B cell (primary cell): Measurements from ENCODE around the gene LRPPRC. TPM values are rescaled to one million over a fixed set of nuclear protein-coding genes. Genes with fewer than 3 reads are reported as not detected.

Source experiments
- ATAC-seq: fragments of 200-7000 bp; cut with Tn5 transposase; one replicate; pipeline ENCODE4 v1.10.0; 2021; ENCODE audit warnings: low read depth, mild to moderate bottlenecking, moderate number of reproducible peaks, moderate library complexity
- CTCF ChIA-PET: fragments of 350-600 bp; sonication (Branson Sonifier 250); formaldehyde crosslinking; loops from one replicate; lab custom pipeline; 2021; ENCODE audit warnings: antibody characterized with exemption, inconsistent platforms; lab: Charles Lee
- POLR2A ChIA-PET: fragments of 350-600 bp; sonication (Branson Sonifier 250); formaldehyde crosslinking; loops from one replicate; lab custom pipeline; 2021; ENCODE audit warnings: antibody characterized with exemption; lab: Charles Lee
- DNase-seq: peaks from one replicate; pipeline ENCODE4 v3.0.0; 2013
- H2AFZ ChIP-seq: 2 replicates; pipeline ENCODE4 v1.6.1; 2012; ENCODE audit warnings: mild to moderate bottlenecking, low read depth, low read length; ENCODE audit not compliant: insufficient read depth, poor library complexity, severe bottlenecking
- H3K27ac ChIP-seq, 2 donors: 1 replicate in 1 of 2; 2 replicates in 1 of 2; pipeline ENCODE4 v1.5.1; 2012 to 2013; ENCODE audit warnings: low read length in 2 of 2, mild to moderate bottlenecking in 2 of 2, moderate library complexity in 1 of 2
- H3K27me3 ChIP-seq, 4 experiments: fragments of 200-600 bp in 1 of 4; sonication (generic) in 1 of 4; replicated peaks in 1 of 4; 1 replicate in 2 of 4; 2 replicates in 2 of 4; pipeline versions ENCODE4 v1.6.1 to v1.7.0; 2013 to 2016; ENCODE audit warnings: low read length in 3 of 4, mild to moderate bottlenecking in 2 of 4, mixed read lengths in 1 of 4, moderate library complexity in 1 of 4; ENCODE audit not compliant: insufficient read depth in 4 of 4, control insufficient read depth in 3 of 4; ENCODE audit errors: control extremely low read depth in 1 of 4
- H3K36me3 ChIP-seq, 2 experiments: replicated peaks in 1 of 2; 1 replicate in 1 of 2; 2 replicates in 1 of 2; pipeline versions ENCODE4 v1.6.1 to v1.7.1; 2013; ENCODE audit warnings: low read length in 1 of 2; ENCODE audit not compliant: insufficient read depth in 2 of 2, control insufficient read depth in 1 of 2; ENCODE audit errors: control extremely low read depth in 1 of 2, extremely low read depth in 1 of 2
- H3K4me1 ChIP-seq, 2 donors: fragments of 200-600 bp in 1 of 2; sonication (generic) in 1 of 2; 1 replicate in 1 of 2; 2 replicates in 1 of 2; pipeline versions ENCODE4 v1.5.1 to v1.6.1; 2013 to 2017; ENCODE audit warnings: low read length in 2 of 2; ENCODE audit not compliant: control insufficient read depth in 2 of 2, insufficient read depth in 2 of 2
- H3K4me2 ChIP-seq: replicated peaks from 2 replicates; pipeline ENCODE3; 2012; ENCODE audit warnings: mild to moderate bottlenecking, low read depth, low read length; ENCODE audit not compliant: poor library complexity, severe bottlenecking
- H3K4me3 ChIP-seq, 5 experiments: fragments of 200-600 bp in 1 of 5; sonication (generic) in 1 of 5; 1 replicate in 3 of 5; 2 replicates in 2 of 5; pipeline versions ENCODE4 v1.5.1 to v1.7.0; 2011 to 2016; ENCODE audit warnings: low read length in 4 of 5, mild to moderate bottlenecking in 4 of 5, low read depth in 2 of 5, control low read depth in 1 of 5, moderate library complexity in 1 of 5; ENCODE audit not compliant: insufficient read depth in 1 of 5; ENCODE audit errors: control extremely low read depth in 1 of 5, extremely low read depth in 1 of 5
- H3K79me2 ChIP-seq: fragments of 200-600 bp; sonication (generic); one replicate; pipeline ENCODE4 v1.6.0; 2016; ENCODE audit warnings: low read length; ENCODE audit not compliant: control insufficient read depth, insufficient read depth
- H3K9ac ChIP-seq: fragments of 200-600 bp; sonication (generic); 2 replicates; pipeline ENCODE4 v1.6.1; 2017; ENCODE audit warnings: mild to moderate bottlenecking, low read length, moderate library complexity
- H3K9me3 ChIP-seq, 3 donors: one replicate each; pipeline versions ENCODE4 v1.6.1 to v1.7.1; 2013; ENCODE audit warnings: low read length in 2 of 3; ENCODE audit not compliant: control insufficient read depth in 2 of 3, insufficient read depth in 1 of 3; ENCODE audit errors: control extremely low read depth in 1 of 3
- H4K20me1 ChIP-seq: 2 replicates; pipeline ENCODE4 v1.6.0; 2012; ENCODE audit warnings: mild to moderate bottlenecking, low read length; ENCODE audit not compliant: insufficient read depth, control insufficient read depth, poor library complexity, severe bottlenecking
- H3K27ac Mint-ChIP-seq: one replicate; pipeline ENCODE4 v1.8.0; 2021; ENCODE audit warnings: mixed read lengths
- H3K27me3 Mint-ChIP-seq: one replicate; pipeline ENCODE4 v1.8.0; 2021; ENCODE audit warnings: mixed read lengths
- H3K4me1 Mint-ChIP-seq: one replicate; pipeline ENCODE4 v1.8.0; 2021; ENCODE audit warnings: mixed read lengths
- H3K4me3 Mint-ChIP-seq: one replicate; pipeline ENCODE4 v1.8.0; 2021; ENCODE audit warnings: mixed read lengths
- H3K9me3 Mint-ChIP-seq: one replicate; pipeline ENCODE4 v1.8.0; 2022; ENCODE audit warnings: mixed read lengths; ENCODE audit not compliant: insufficient read depth
- EZH2 ChIP-seq: IDR thresholded peaks from 2 replicates; pipeline ENCODE4 v1.6.1; 2012; ENCODE audit warnings: borderline replicate concordance, low read depth, mild to moderate bottlenecking, moderate library complexity, low read length; ENCODE audit not compliant: insufficient read depth, poor library complexity, severe bottlenecking
- WGBS: methylation state at CpG from one replicate; pipeline ENCODE4 v1.1.5; 2013; ENCODE audit warnings: missing lambda C conversion rate; ENCODE audit not compliant: insufficient coverage; 5-methylcytosine and 5-hydroxymethylcytosine counted together
- intact Hi-C: fragments of 100-400 bp; cut with micrococcal nuclease; formaldehyde crosslinking; loops from one replicate; pipeline ENCODE4 v1.10.0; 2022
- polyA plus RNA-seq: library from polyadenylated mRNA; depleted of rRNA; stranded (reverse); fragments of >200 nt; gene quantifications from 2 replicates; pipeline ENCODE4 v1.2.3, GENCODE V29; 2012
- total RNA-seq, 2 donors: library from RNA; stranded (reverse); fragments of 120-200 nt in 1 of 2; gene quantifications; 1 replicate in 1 of 2; 2 replicates in 1 of 2; pipeline versions ENCODE4 v1.2.3 to v1.2.4, GENCODE V29; 2013 to 2022
- TF ChIP-seq, protein P1 (sequence below): fragments of 200-600 bp; IDR thresholded peaks from one replicate; pipeline ENCODE4 v1.8.0; 2022; ENCODE audit warnings: antibody characterized with exemption, mild to moderate bottlenecking

The LRPPRC gene
- total and polyA plus RNA-seq, 2 donors (not counting 1 experiment from before 2014, with no cell fraction given), result 17.6 to 75.6 TPM

DNA sequence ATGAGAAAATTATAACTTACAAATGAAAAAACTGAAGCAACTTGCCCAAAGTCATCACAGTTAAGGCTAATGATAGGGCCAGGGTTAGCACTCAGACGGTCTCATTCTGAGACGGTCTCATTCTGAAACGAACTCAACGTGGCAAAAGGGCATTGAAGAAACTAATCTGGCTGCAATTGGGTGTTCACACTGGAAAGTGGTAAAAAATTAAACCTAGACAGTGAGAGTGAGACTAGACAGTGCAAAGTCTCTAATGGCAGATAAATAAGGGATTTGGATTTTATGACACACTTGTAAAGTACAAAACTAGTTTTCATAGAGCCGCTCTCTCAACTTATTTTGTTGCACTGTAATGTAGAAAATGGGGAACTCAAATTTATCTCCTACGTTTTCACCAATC lies 9.2 kb downstream of the LRPPRC start:
- 91% methylated on average over 4 of the region's 6 CpGs for WGBS
- Mint-ChIP-seq H3K9me3 (no peaks in the 10 kb centered on the region), H3K4me3 (no peak overlapping the region), H3K27me3 (no peaks in the 10 kb centered on the region), H3K27ac (no peak overlapping the region), H3K4me1 (peaks cover 15% of the 10 kb centered on the region)
- DNase-seq (no peak), ATAC-seq (no peak)
- no peaks in the 10 kb centered on the region for H3K27me3 ChIP-seq
- H3K4me2 ChIP-seq, result no peak overlapping the region
- H3K27ac ChIP-seq, result no peak overlapping the region
- peaks cover 50% of the 10 kb centered on the region for H4K20me1 ChIP-seq
- intact Hi-C loops, result no loop called here
- ChIA-PET POLR2A (no interaction called here), CTCF (no interaction called here)
- no peak for TF ChIP-seq EZH2
- H3K4me3 ChIP-seq, result no peak overlapping the region
- no peaks in the 10 kb centered on the region for H3K4me1 ChIP-seq
- H3K9me3 ChIP-seq, result no peaks in the 10 kb centered on the region
- H2AFZ ChIP-seq, result no peak overlapping the region
- H3K79me2 ChIP-seq, result peaks cover 56% of the 10 kb centered on the region
- H3K9ac ChIP-seq, result no peak overlapping the region
- peaks cover 0 to 18% of the 10 kb centered on the region in 2 experiments for H3K36me3 ChIP-seq

DNA sequence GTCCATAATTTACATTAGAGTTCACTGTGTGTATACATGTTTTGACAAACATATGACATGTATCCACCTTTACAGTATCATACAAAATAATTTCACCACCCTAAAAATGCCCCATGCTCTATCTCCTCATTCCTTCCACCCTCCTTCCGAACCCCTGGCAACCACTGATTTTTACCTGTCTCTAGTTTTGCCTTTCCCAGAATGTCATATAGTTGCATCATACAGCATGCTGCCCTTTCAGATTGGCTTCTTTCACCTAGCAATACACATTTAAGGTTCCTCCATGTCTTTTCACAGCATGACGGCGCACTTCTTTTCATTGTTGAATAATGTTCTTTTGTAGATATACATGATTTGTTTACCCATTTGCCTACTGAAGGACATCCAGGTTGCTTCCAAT lies 10.4 kb downstream of the LRPPRC start:
- Mint-ChIP-seq H3K9me3 (no peaks in the 10 kb centered on the region), H3K27me3 (no peaks in the 10 kb centered on the region), H3K4me3 (no peak overlapping the region), H3K27ac (no peak overlapping the region), H3K4me1 (peaks cover 10% of the 10 kb centered on the region)
- no peak for DNase-seq
- POLR2A ChIA-PET, result no interaction called here
- peaks cover 0 to 14% of the 10 kb centered on the region in 2 experiments for H3K36me3 ChIP-seq
- no peaks in the 10 kb centered on the region for H3K9me3 ChIP-seq
- CTCF ChIA-PET, result no interaction called here
- no peak for TF ChIP-seq EZH2
- TF ChIP-seq, protein P1, sequence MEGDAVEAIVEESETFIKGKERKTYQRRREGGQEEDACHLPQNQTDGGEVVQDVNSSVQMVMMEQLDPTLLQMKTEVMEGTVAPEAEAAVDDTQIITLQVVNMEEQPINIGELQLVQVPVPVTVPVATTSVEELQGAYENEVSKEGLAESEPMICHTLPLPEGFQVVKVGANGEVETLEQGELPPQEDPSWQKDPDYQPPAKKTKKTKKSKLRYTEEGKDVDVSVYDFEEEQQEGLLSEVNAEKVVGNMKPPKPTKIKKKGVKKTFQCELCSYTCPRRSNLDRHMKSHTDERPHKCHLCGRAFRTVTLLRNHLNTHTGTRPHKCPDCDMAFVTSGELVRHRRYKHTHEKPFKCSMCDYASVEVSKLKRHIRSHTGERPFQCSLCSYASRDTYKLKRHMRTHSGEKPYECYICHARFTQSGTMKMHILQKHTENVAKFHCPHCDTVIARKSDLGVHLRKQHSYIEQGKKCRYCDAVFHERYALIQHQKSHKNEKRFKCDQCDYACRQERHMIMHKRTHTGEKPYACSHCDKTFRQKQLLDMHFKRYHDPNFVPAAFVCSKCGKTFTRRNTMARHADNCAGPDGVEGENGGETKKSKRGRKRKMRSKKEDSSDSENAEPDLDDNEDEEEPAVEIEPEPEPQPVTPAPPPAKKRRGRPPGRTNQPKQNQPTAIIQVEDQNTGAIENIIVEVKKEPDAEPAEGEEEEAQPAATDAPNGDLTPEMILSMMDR, result no peak
- no peak overlapping the region for H2AFZ ChIP-seq
- no peak overlapping the region for H3K4me2 ChIP-seq
- H3K27me3 ChIP-seq, result no peaks in the 10 kb centered on the region
- H4K20me1 ChIP-seq, result peaks cover 38% of the 10 kb centered on the region
- no peak for ATAC-seq
- peaks cover 44% of the 10 kb centered on the region for H3K79me2 ChIP-seq
- no peak overlapping the region for H3K9ac ChIP-seq
- WGBS, result 100% methylated on average over 1 of the region's 3 CpGs
- H3K27ac ChIP-seq, result no peak overlapping the region
- intact Hi-C loops, result no loop called here
- no peaks in the 10 kb centered on the region for H3K4me1 ChIP-seq
- H3K4me3 ChIP-seq, result no peak overlapping the region
